ENCODE data around the gene PRKAG1. TPM values are rescaled to one million over a fixed set of nuclear protein-coding genes. Genes with fewer than 3 reads are reported as not detected.

The PRKAG1 gene
- total RNA-seq, 1 experiment from 2014 or later = 50.7 TPM

- BruUV-seq (replicated peaks) = no TSS peak
- Histone ChIP-seq H3K9me3 (ENCODE audit: low read depth, low read length, poor library complexity, severe bottlenecking) (no peaks in the 10 kb centered on the region), H3K4me3 (ENCODE audit: low read depth, low read length, poor library complexity, severe bottlenecking) (no peak overlapping the region), H3K27ac (ENCODE audit: low read depth, low read length, poor library complexity, severe bottlenecking) (no peak overlapping the region), H3K4me1 (ENCODE audit: insufficient read depth, low read length, poor library complexity, severe bottlenecking) (no peaks in the 10 kb centered on the region), H3K36me3 (ENCODE audit: insufficient read depth, low read length, poor library complexity, severe bottlenecking) (peaks cover 96% of the 10 kb centered on the region), H3K27me3 (replicated peaks; ENCODE audit: insufficient read depth, low read depth, low read length, poor library complexity) (no peaks in the 10 kb centered on the region)
- POLR2A ChIA-PET (ENCODE audit: low non-redundant PET) = no interaction called here
- TF ChIP-seq EZH2 (IDR thresholded peaks at IDR 0.05; ENCODE audit: borderline replicate concordance, low read depth, low read length, poor library complexity, severe bottlenecking) = no peak
- TF ChIP-seq, protein P1, sequence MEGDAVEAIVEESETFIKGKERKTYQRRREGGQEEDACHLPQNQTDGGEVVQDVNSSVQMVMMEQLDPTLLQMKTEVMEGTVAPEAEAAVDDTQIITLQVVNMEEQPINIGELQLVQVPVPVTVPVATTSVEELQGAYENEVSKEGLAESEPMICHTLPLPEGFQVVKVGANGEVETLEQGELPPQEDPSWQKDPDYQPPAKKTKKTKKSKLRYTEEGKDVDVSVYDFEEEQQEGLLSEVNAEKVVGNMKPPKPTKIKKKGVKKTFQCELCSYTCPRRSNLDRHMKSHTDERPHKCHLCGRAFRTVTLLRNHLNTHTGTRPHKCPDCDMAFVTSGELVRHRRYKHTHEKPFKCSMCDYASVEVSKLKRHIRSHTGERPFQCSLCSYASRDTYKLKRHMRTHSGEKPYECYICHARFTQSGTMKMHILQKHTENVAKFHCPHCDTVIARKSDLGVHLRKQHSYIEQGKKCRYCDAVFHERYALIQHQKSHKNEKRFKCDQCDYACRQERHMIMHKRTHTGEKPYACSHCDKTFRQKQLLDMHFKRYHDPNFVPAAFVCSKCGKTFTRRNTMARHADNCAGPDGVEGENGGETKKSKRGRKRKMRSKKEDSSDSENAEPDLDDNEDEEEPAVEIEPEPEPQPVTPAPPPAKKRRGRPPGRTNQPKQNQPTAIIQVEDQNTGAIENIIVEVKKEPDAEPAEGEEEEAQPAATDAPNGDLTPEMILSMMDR (conservative IDR thresholded peaks at IDR 0.05; ENCODE audit: low read depth, low read length) = no peak
- intact Hi-C loops (cut with micrococcal nuclease; ENCODE audit: unreplicated experiment) = no loop called here
- CTCF ChIA-PET = interaction anchor here (0.6 kb wide), 1 partner anchor 60 kb away, joined by 3 read pairs; no protein-coding TSS in a partner anchor
- no peak for DNase-seq (ENCODE audit: low spot score)
Observed at GRCh38 chr12:49038291-49038955, 19.8 kb upstream of the PRKAG1 start.

- no peaks in the 10 kb centered on the region for H3K27me3 ChIP-seq (replicated peaks; ENCODE audit: insufficient read depth, low read depth, low read length, poor library complexity)
- H3K9me3 ChIP-seq (ENCODE audit: low read depth, low read length, poor library complexity, severe bottlenecking) = no peaks in the 10 kb centered on the region
- intact Hi-C loops (cut with micrococcal nuclease; ENCODE audit: unreplicated experiment) = no loop called here
- DNase-seq (ENCODE audit: low spot score) = no peak
- ChIA-PET POLR2A (ENCODE audit: low non-redundant PET) (no interaction called here), CTCF (interaction anchor here (0.6 kb wide), 1 partner anchor 272 kb away, joined by 3 read pairs; no protein-coding TSS in a partner anchor)
- H3K4me1 ChIP-seq (ENCODE audit: insufficient read depth, low read length, poor library complexity, severe bottlenecking) = no peaks in the 10 kb centered on the region
- BruUV-seq (replicated peaks) = TSS peak; percentile 14
- H3K27ac ChIP-seq (ENCODE audit: low read depth, low read length, poor library complexity, severe bottlenecking) = no peak overlapping the region
- peaks cover 96% of the 10 kb centered on the region for H3K36me3 ChIP-seq (ENCODE audit: insufficient read depth, low read length, poor library complexity, severe bottlenecking)
- H3K4me3 ChIP-seq (ENCODE audit: low read depth, low read length, poor library complexity, severe bottlenecking) = no peak overlapping the region
- no peak for TF ChIP-seq EZH2 (IDR thresholded peaks at IDR 0.05; ENCODE audit: borderline replicate concordance, low read depth, low read length, poor library complexity, severe bottlenecking)
- TF ChIP-seq, protein P1 (conservative IDR thresholded peaks at IDR 0.05; ENCODE audit: low read depth, low read length) = no peak
Observed at GRCh38 chr12:49037947-49038237, 19.3 kb upstream of the PRKAG1 start.

GRCh38 chr12:49037111-49037946 lies 18.8 kb upstream of the PRKAG1 start:
- Histone ChIP-seq H3K4me3 (ENCODE audit: low read depth, low read length, poor library complexity, severe bottlenecking) (no peak overlapping the region), H3K4me1 (ENCODE audit: insufficient read depth, low read length, poor library complexity, severe bottlenecking) (no peaks in the 10 kb centered on the region), H3K9me3 (ENCODE audit: low read depth, low read length, poor library complexity, severe bottlenecking) (no peaks in the 10 kb centered on the region), H3K27ac (ENCODE audit: low read depth, low read length, poor library complexity, severe bottlenecking) (no peak overlapping the region), H3K27me3 (replicated peaks; ENCODE audit: insufficient read depth, low read depth, low read length, poor library complexity) (no peaks in the 10 kb centered on the region), H3K36me3 (ENCODE audit: insufficient read depth, low read length, poor library complexity, severe bottlenecking) (peaks cover 96% of the 10 kb centered on the region)
- ChIA-PET CTCF (interaction anchor here (0.6 kb wide), 1 partner anchor 272 kb away, joined by 3 read pairs; no protein-coding TSS in a partner anchor), POLR2A (ENCODE audit: low non-redundant PET) (no interaction called here)
- intact Hi-C loops (cut with micrococcal nuclease; ENCODE audit: unreplicated experiment) = no loop called here
- no peak for DNase-seq (ENCODE audit: low spot score)
- no peak for TF ChIP-seq EZH2 (IDR thresholded peaks at IDR 0.05; ENCODE audit: borderline replicate concordance, low read depth, low read length, poor library complexity, severe bottlenecking)
- TF ChIP-seq, protein P1 (conservative IDR thresholded peaks at IDR 0.05; ENCODE audit: low read depth, low read length) = no peak
- no TSS peak for BruUV-seq (replicated peaks)

Data from A673 (cell line).